ENCODE results near the gene PSMA4.

DNA sequence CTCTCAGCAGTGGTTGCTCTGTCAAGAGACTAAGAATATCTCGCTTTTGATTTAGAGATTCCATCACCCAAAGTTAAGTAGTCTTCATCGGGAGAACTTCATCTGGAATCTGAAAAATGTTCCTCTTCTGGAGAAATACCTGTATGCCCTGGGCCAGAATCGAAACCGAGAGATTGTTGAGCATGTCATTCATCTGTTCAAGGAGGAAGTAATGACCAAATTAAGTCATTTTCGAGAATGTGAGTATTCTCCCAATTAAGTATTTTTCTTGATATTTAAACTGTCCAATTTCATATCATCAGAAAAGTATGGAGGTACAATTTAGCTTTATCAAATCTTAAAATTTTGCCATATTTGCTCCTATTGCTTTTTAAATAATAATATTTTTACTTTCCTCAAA is 12.9 kb upstream of the PSMA4 start:
- TF ChIP-seq CTCF (IDR thresholded peaks at IDR 0.05) (no peak), POLR2A (IDR thresholded peaks at IDR 0.05) (no peak)

Data from stomach (tissue), 4 donors.